SK-N-MC (cell line): ENCODE measurements around the gene TMBIM1.

ENCODE experiments used
- DNase-seq: peaks from one replicate; pipeline ENCODE4 v3.0.0-alpha.2; 2011; ENCODE audit warnings: low read depth, low spot score
- H3K27ac ChIP-seq: fragments of 200-600 bp; sonication (generic); 2 replicates; pipeline ENCODE4 v1.5.1; 2016; ENCODE audit warnings: mixed run types
- H3K36me3 ChIP-seq: fragments of 200-600 bp; sonication (generic); 2 replicates; pipeline ENCODE4 v1.6.1; 2017; ENCODE audit warnings: antibody characterized with exemption, low read length, mixed read lengths; ENCODE audit not compliant: insufficient read depth
- H3K4me3 ChIP-seq: fragments of 200-600 bp; sonication (generic); 2 replicates; pipeline ENCODE4 v1.5.1; 2016
- H3K9ac ChIP-seq: fragments of 200-600 bp; sonication (generic); 2 replicates; pipeline ENCODE4 v1.8.0; 2017; ENCODE audit warnings: mixed run types, mixed read lengths; ENCODE audit not compliant: insufficient read length
- H3K9me3 ChIP-seq: fragments of 200-600 bp; sonication (generic); 2 replicates; pipeline ENCODE4 v1.6.1; 2017; ENCODE audit warnings: low read depth, mild to moderate bottlenecking, antibody characterized with exemption, low read length, moderate library complexity, mixed read lengths
- EZH2 ChIP-seq: fragments of 200-600 bp; sonication (generic); IDR thresholded peaks from one replicate; pipeline ENCODE4 v1.6.1; 2017; ENCODE audit warnings: antibody characterized with exemption
- FOXP2 ChIP-seq: optimal IDR thresholded peaks from 2 replicates; pipeline ENCODE3; 2011; ENCODE audit warnings: mild to moderate bottlenecking, moderate library complexity; ENCODE audit not compliant: insufficient read depth; ENCODE audit errors: extremely low read length, control extremely low read depth
- POLR2AphosphoS5 ChIP-seq: IDR thresholded peaks from 2 replicates; pipeline ENCODE4 v1.6.1; 2012; ENCODE audit warnings: mild to moderate bottlenecking, low read depth, low read length, borderline replicate concordance

TMBIM1 gene

GRCh38 chr2:218265626-218266025, 26.7 kb downstream of the TMBIM1 start:
- H3K9me3 ChIP-seq: no peaks in the 10 kb centered on the region
- no peak overlapping the region for H3K9ac ChIP-seq
- TF ChIP-seq FOXP2: no peak
- TF ChIP-seq EZH2: no peak
- TF ChIP-seq POLR2AphosphoS5: no peak
- H3K4me3 ChIP-seq: no peak overlapping the region
- H3K36me3 ChIP-seq: peaks cover 19% of the 10 kb centered on the region; the same call in 1 of the 2 replicates
- H3K27ac ChIP-seq: no peak overlapping the region
- DNase-seq: no peak

GRCh38 chr2:218264773-218265561, 27.3 kb downstream of the TMBIM1 start:
- Histone ChIP-seq H3K27ac (no peak overlapping the region), H3K9ac (no peak overlapping the region), H3K4me3 (no peak overlapping the region), H3K9me3 (no peaks in the 10 kb centered on the region), H3K36me3 (peaks cover 19% of the 10 kb centered on the region; the same call in 1 of the 2 replicates)
- DNase-seq: no peak
- TF ChIP-seq FOXP2 (no peak), POLR2AphosphoS5 (no peak), EZH2 (no peak)

- Histone ChIP-seq H3K27ac (no peak overlapping the region), H3K9ac (no peak overlapping the region), H3K36me3 (peaks cover 19% of the 10 kb centered on the region; the same call in 1 of the 2 replicates), H3K9me3 (no peaks in the 10 kb centered on the region), H3K4me3 (no peak overlapping the region)
- no peak for DNase-seq
- no peak for TF ChIP-seq FOXP2
- TF ChIP-seq POLR2AphosphoS5: no peak
- TF ChIP-seq EZH2: no peak
These were observed 28.3 kb downstream of the TMBIM1 start for GRCh38 chr2:218263817-218264641.

- H3K9ac ChIP-seq: no peak overlapping the region
- no peak overlapping the region for H3K27ac ChIP-seq
- H3K9me3 ChIP-seq: no peaks in the 10 kb centered on the region
- no peak for DNase-seq
- TF ChIP-seq FOXP2: no peak
- no peak for TF ChIP-seq POLR2AphosphoS5
- no peak for TF ChIP-seq EZH2
- peaks cover 19% of the 10 kb centered on the region; the same call in 1 of the 2 replicates for H3K36me3 ChIP-seq
- no peak overlapping the region for H3K4me3 ChIP-seq
These were observed 29.4 kb downstream of the TMBIM1 start for GRCh38 chr2:218262631-218263586.

DNA sequence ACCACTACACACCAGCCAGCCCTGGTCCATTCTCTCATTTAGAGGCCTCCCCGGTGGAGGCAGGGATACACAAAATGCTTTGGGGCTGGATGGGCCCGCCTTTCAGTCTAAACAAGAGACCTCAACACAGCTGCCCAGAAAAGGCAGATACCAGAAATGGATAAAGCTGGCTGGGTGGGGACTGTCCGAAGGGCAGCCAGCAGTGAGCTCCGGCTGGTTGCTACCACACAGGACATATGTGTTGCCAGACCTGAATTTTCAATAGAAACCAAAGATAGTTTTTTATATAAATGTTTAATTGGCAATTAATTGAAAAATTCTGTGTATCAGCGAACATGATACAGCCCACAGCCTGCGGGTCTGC, 30.1 kb downstream of the TMBIM1 start:
- TF ChIP-seq POLR2AphosphoS5: no peak
- no peak for TF ChIP-seq FOXP2
- no peak for TF ChIP-seq EZH2
- Histone ChIP-seq H3K9ac (no peak overlapping the region), H3K36me3 (peaks cover 15% of the 10 kb centered on the region; the same call in 1 of the 2 replicates), H3K4me3 (no peak overlapping the region), H3K27ac (no peak overlapping the region), H3K9me3 (no peaks in the 10 kb centered on the region)
- no peak for DNase-seq

- Histone ChIP-seq H3K9ac (no peak overlapping the region), H3K27ac (no peak overlapping the region)
These were observed 30.7 kb downstream of the TMBIM1 start for GRCh38 chr2:218261423-218262236.

DNA sequence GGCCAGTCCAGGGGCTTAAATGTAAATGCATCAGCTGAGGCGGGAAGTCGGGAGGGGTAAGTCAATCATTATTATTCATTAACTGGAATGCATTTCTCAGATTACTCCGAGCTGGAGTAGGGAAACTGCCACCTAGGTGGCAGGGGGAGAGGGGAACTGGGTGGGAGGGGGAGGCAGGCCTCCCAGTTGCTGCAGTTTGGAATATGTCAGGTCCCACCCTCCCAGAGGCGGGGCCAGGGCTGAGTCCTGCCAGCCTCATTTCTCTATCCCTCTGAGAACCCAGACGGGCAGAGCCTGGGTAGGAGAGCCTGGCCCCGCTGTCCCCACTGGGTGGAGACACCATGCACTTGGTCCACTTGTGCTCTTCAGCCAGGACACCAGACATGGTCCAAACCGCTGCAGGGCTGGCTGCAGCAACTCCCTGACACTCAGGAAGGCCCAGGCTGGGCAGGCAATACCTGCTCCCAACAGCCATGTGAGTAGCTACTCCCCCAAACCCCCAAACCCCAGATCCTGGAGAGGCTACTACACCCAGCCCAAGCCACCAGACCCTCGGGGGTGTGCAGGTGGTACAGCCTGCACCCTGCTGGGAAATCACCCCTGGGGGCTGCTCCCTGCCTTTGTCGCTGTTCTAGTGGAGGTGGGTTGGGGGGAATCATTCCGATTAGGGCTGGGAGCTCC, 31.4 kb downstream of the TMBIM1 start, which contains the start of gene GPBAR1:
Gene GPBAR1, plus strand, starts transcription at position 274 of the 681 bp plus-strand sequence. CDS start 1,710 bp downstream, outside the sequence.
- no peak for DNase-seq
- Histone ChIP-seq H3K9me3 (no peaks in the 10 kb centered on the region), H3K36me3 (peaks cover 7% of the 10 kb centered on the region; the same call in 1 of the 2 replicates), H3K27ac (no peak within 1 kb of the TSS), H3K4me3 (no peak within 1 kb of the TSS), H3K9ac (no peak within 1 kb of the TSS)
- TF ChIP-seq POLR2AphosphoS5 (no peak), FOXP2 (no peak), EZH2 (no peak)

More at GRCh38 chr2:218261423-218262236, 30.7 kb downstream of the TMBIM1 start:
- TF ChIP-seq FOXP2: no peak
- no peak for TF ChIP-seq POLR2AphosphoS5
- TF ChIP-seq EZH2: no peak
- peaks cover 12% of the 10 kb centered on the region; the same call in 1 of the 2 replicates for H3K36me3 ChIP-seq
- DNase-seq: no peak
- H3K4me3 ChIP-seq: no peak overlapping the region
- H3K9me3 ChIP-seq: no peaks in the 10 kb centered on the region
